Neutrophil (primary cell): ENCODE measurements around the gene RIOX2.

ENCODE experiments used
- H3K27ac ChIP-seq: fragments of 200-600 bp; sonication (generic); 2 replicates; pipeline ENCODE4 v1.5.1; 2016; ENCODE audit warnings: mild to moderate bottlenecking, moderate library complexity
- H3K27me3 ChIP-seq: fragments of 200-600 bp; sonication (generic); 2 replicates; pipeline ENCODE4 v1.6.0; 2016; ENCODE audit warnings: mild to moderate bottlenecking
- H3K36me3 ChIP-seq: fragments of 200-600 bp; sonication (generic); 2 replicates; pipeline ENCODE4 v1.5.1; 2017
- H3K4me1 ChIP-seq, 2 experiments: fragments of 200-600 bp in 1 of 2; sonication (generic) in 1 of 2; 1 replicate in 1 of 2; 2 replicates in 1 of 2; pipeline versions ENCODE4 v1.5.1 to v1.6.1; 2013 to 2016; ENCODE audit warnings: low read depth in 1 of 2, low read length in 1 of 2, mild to moderate bottlenecking in 1 of 2, moderate library complexity in 1 of 2; ENCODE audit not compliant: control insufficient read depth in 1 of 2, insufficient read depth in 1 of 2
- H3K4me3 ChIP-seq, 2 experiments: fragments of 200-600 bp in 1 of 2; sonication (generic) in 1 of 2; 1 replicate in 1 of 2; 2 replicates in 1 of 2; pipeline ENCODE4 v1.5.1; 2013 to 2016; ENCODE audit warnings: low read depth in 1 of 2, low read length in 1 of 2, mild to moderate bottlenecking in 1 of 2, moderate library complexity in 1 of 2
- H3K9me3 ChIP-seq: fragments of 200-600 bp; sonication (generic); 2 replicates; pipeline ENCODE4 v1.5.1; 2016
- CTCF ChIP-seq: fragments of 200-600 bp; sonication (generic); IDR thresholded peaks from 2 replicates; pipeline ENCODE4 v1.5.1; 2016; ENCODE audit warnings: antibody characterized with exemption

Gene RIOX2

DNA sequence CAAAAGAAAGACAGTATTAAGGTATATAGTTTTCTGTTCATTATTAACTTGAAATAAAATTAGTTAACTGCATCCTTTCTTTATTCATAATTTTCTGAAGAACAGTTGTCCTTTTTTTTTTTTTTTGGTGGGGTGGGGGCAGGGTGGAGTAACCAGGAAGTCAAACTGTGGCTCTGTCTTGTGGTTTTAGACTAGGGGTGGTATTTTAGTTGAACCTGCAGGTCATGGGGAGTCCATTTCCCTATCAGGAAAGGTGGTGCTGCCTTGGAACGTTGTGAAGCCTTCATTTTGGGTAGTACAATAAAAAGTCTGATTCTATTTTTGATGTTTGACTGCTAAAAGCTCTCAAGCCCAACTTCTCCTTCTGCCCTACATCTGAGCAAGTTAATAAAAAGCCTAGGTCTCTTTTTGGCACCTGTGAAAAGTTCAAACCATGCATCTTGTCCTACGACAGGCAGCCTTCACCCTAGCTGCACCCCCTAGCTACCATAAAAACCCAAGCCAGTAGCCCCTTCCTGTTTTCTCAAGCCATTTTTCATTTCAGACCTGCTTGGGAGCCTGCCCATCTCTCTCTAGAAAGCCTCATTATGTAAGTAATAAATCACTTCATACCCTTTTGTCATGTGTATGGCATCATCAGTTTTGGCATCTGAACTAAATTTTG lies 31.2 kb upstream of the RIOX2 start:
- H3K36me3 ChIP-seq, result no peaks in the 10 kb centered on the region

DNA sequence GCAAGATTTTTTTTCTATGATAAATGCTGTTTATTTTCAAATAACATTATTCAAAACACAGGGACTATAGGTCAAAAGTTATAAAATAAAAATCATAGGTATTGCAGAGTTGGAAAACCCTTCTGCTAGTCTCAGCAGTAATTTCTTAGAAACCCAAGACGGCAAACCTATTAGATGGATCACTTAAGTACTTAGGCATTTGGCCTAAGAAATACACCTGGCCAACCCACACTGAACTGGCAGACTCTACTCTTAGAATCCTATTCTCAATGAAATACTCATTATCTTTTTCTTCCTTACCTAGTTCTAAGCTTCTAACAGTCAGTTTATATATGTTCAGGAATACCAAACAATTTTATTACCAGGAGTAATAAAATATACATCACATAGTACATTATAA lies 30.5 kb upstream of the RIOX2 start:
- Histone ChIP-seq H3K36me3 (no peaks in the 10 kb centered on the region), H3K4me1 (no peaks in the 10 kb centered on the region), H3K27me3 (no peaks in the 10 kb centered on the region), H3K27ac (no peak overlapping the region), H3K9me3 (no peaks in the 10 kb centered on the region), H3K4me3 (no peak overlapping the region)
- TF ChIP-seq CTCF, result no peak

More for the DNA sequence above, 31.2 kb upstream of the RIOX2 start:
- Histone ChIP-seq H3K4me3 (no peak overlapping the region), H3K4me1 (no peaks in the 10 kb centered on the region), H3K9me3 (no peaks in the 10 kb centered on the region), H3K27me3 (no peaks in the 10 kb centered on the region), H3K27ac (no peak overlapping the region)
- no peak for TF ChIP-seq CTCF

- TF ChIP-seq CTCF, result no peak
- H3K4me3 ChIP-seq, result no peak overlapping the region
- H3K27me3 ChIP-seq, result no peaks in the 10 kb centered on the region
- no peak overlapping the region for H3K27ac ChIP-seq
- no peaks in the 10 kb centered on the region for H3K36me3 ChIP-seq
- H3K9me3 ChIP-seq, result no peaks in the 10 kb centered on the region
- no peaks in the 10 kb centered on the region for H3K4me1 ChIP-seq
Observed at GRCh38 chr3:97999994-98000393, 27.8 kb upstream of the RIOX2 start.

- H3K4me3 ChIP-seq, result no peak overlapping the region
- no peaks in the 10 kb centered on the region for H3K4me1 ChIP-seq
- no peak overlapping the region for H3K27ac ChIP-seq
- no peak for TF ChIP-seq CTCF
- H3K27me3 ChIP-seq, result no peaks in the 10 kb centered on the region
- no peaks in the 10 kb centered on the region for H3K9me3 ChIP-seq
- H3K36me3 ChIP-seq, result no peaks in the 10 kb centered on the region
Observed at GRCh38 chr3:97999103-97999502, 26.9 kb upstream of the RIOX2 start.

DNA sequence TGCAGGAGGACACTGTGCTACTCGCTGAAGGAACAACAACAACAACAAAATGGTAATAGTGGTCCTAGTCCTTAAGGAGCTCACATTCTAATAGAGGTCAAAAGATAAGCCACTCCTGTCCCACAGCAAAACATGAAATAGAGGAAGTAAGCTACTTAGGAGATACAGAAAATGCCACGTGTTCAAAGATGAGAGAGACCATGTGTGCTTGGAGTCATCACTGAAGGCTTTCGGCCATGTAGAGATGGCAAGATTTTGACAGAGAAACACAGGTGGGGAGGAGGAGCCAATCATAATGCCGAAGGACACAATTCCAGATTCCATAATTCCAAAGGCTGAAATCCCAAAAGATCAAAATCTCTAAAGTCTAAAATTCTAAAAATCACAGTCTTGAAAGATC lies 24.8 kb upstream of the RIOX2 start:
- no peak for TF ChIP-seq CTCF

More for the DNA sequence above, 24.8 kb upstream of the RIOX2 start:
- Histone ChIP-seq H3K4me3 (no peak overlapping the region), H3K27ac (no peak overlapping the region), H3K9me3 (no peaks in the 10 kb centered on the region), H3K4me1 (no peaks in the 10 kb centered on the region), H3K36me3 (no peaks in the 10 kb centered on the region), H3K27me3 (no peaks in the 10 kb centered on the region)
